HT-29 (cell line): ENCODE data around the gene EXOC4. TPM values are rescaled to one million over a fixed set of nuclear protein-coding genes. Genes with fewer than 3 reads are reported as not detected.

Source experiments
- DNase-seq: peaks from one replicate; pipeline ENCODE4 v3.0.0-alpha.2; 2015; ENCODE audit warnings: low spot score
- total RNA-seq: library from RNA; depleted of rRNA; stranded (reverse); fragments of >200 nt; shearing (Covaris generic); gene quantifications from 2 replicates; pipeline ENCODE4 v1.2.3, GENCODE V29; 2014

EXOC4 gene
- total RNA-seq, 1 experiment from 2014 or later = 59.8 TPM

GRCh38 chr7:133670250-133670649, 417.4 kb downstream of the EXOC4 start:
- DNase-seq = no peak

- no peak for DNase-seq
Observed at GRCh38 chr7:133672866-133673265, 420.0 kb downstream of the EXOC4 start.

- DNase-seq = no peak
Observed at GRCh38 chr7:133674079-133674763, 421.3 kb downstream of the EXOC4 start.

GRCh38 chr7:133675510-133676218, 422.8 kb downstream of the EXOC4 start:
- no peak for DNase-seq

- DNase-seq = no peak
Observed at GRCh38 chr7:133676805-133677370, 424.0 kb downstream of the EXOC4 start.

- no peak for DNase-seq
Observed at GRCh38 chr7:133678137-133678814, 425.4 kb downstream of the EXOC4 start.

GRCh38 chr7:133679977-133680376, 427.1 kb downstream of the EXOC4 start:
- DNase-seq = no peak

- DNase-seq = no peak
Observed at GRCh38 chr7:133681529-133681928, 428.7 kb downstream of the EXOC4 start.

- DNase-seq = no peak
Observed at GRCh38 chr7:133682364-133683181, 429.7 kb downstream of the EXOC4 start.

- no peak for DNase-seq
Observed at GRCh38 chr7:133683182-133683454, 430.2 kb downstream of the EXOC4 start.

- no peak for DNase-seq
Observed at GRCh38 chr7:133688483-133689239, 435.8 kb downstream of the EXOC4 start.

GRCh38 chr7:133690740-133691139, 437.9 kb downstream of the EXOC4 start:
- DNase-seq = no peak

GRCh38 chr7:133691727-133692610, 439.1 kb downstream of the EXOC4 start:
- no peak for DNase-seq

- no peak for DNase-seq
Observed at GRCh38 chr7:133693281-133693680, 440.4 kb downstream of the EXOC4 start.

- peak; percentile 7 for DNase-seq
Observed at GRCh38 chr7:133696056-133696455, 443.2 kb downstream of the EXOC4 start.

GRCh38 chr7:133697585-133697984, 444.7 kb downstream of the EXOC4 start:
- DNase-seq = no peak

- DNase-seq = no peak
Observed at GRCh38 chr7:133698127-133698526, 445.2 kb downstream of the EXOC4 start.

- DNase-seq = no peak
Observed at GRCh38 chr7:133699386-133699785, 446.5 kb downstream of the EXOC4 start.

GRCh38 chr7:133702078-133702477, 449.2 kb downstream of the EXOC4 start:
- DNase-seq = no peak

GRCh38 chr7:133702960-133703359, 450.1 kb downstream of the EXOC4 start:
- no peak for DNase-seq
